B cell (primary cell): Measurements from ENCODE around the gene MYO18A. TPM values are rescaled to one million over a fixed set of nuclear protein-coding genes. Genes with fewer than 3 reads are reported as not detected.

ENCODE experiments used
- ATAC-seq: fragments of 200-7000 bp; cut with Tn5 transposase; one replicate; pipeline ENCODE4 v1.10.0; 2021; ENCODE audit warnings: low read depth, mild to moderate bottlenecking, moderate number of reproducible peaks, moderate library complexity
- CTCF ChIA-PET: fragments of 350-600 bp; sonication (Branson Sonifier 250); formaldehyde crosslinking; loops from one replicate; lab custom pipeline; 2021; ENCODE audit warnings: antibody characterized with exemption, inconsistent platforms; lab: Charles Lee
- POLR2A ChIA-PET: fragments of 350-600 bp; sonication (Branson Sonifier 250); formaldehyde crosslinking; loops from one replicate; lab custom pipeline; 2021; ENCODE audit warnings: antibody characterized with exemption; lab: Charles Lee
- DNase-seq: peaks from one replicate; pipeline ENCODE4 v3.0.0; 2013
- H2AFZ ChIP-seq: 2 replicates; pipeline ENCODE4 v1.6.1; 2012; ENCODE audit warnings: mild to moderate bottlenecking, low read depth, low read length; ENCODE audit not compliant: insufficient read depth, poor library complexity, severe bottlenecking
- H3K27ac ChIP-seq, 2 donors: 1 replicate in 1 of 2; 2 replicates in 1 of 2; pipeline ENCODE4 v1.5.1; 2012 to 2013; ENCODE audit warnings: low read length in 2 of 2, mild to moderate bottlenecking in 2 of 2, moderate library complexity in 1 of 2
- H3K27me3 ChIP-seq, 4 experiments: fragments of 200-600 bp in 1 of 4; sonication (generic) in 1 of 4; replicated peaks in 1 of 4; 1 replicate in 2 of 4; 2 replicates in 2 of 4; pipeline versions ENCODE4 v1.6.1 to v1.7.0; 2013 to 2016; ENCODE audit warnings: low read length in 3 of 4, mild to moderate bottlenecking in 2 of 4, mixed read lengths in 1 of 4, moderate library complexity in 1 of 4; ENCODE audit not compliant: insufficient read depth in 4 of 4, control insufficient read depth in 3 of 4; ENCODE audit errors: control extremely low read depth in 1 of 4
- H3K36me3 ChIP-seq, 2 experiments: replicated peaks in 1 of 2; 1 replicate in 1 of 2; 2 replicates in 1 of 2; pipeline versions ENCODE4 v1.6.1 to v1.7.1; 2013; ENCODE audit warnings: low read length in 1 of 2; ENCODE audit not compliant: insufficient read depth in 2 of 2, control insufficient read depth in 1 of 2; ENCODE audit errors: control extremely low read depth in 1 of 2, extremely low read depth in 1 of 2
- H3K4me1 ChIP-seq, 2 donors: fragments of 200-600 bp in 1 of 2; sonication (generic) in 1 of 2; 1 replicate in 1 of 2; 2 replicates in 1 of 2; pipeline versions ENCODE4 v1.5.1 to v1.6.1; 2013 to 2017; ENCODE audit warnings: low read length in 2 of 2; ENCODE audit not compliant: control insufficient read depth in 2 of 2, insufficient read depth in 2 of 2
- H3K4me2 ChIP-seq: replicated peaks from 2 replicates; pipeline ENCODE3; 2012; ENCODE audit warnings: mild to moderate bottlenecking, low read depth, low read length; ENCODE audit not compliant: poor library complexity, severe bottlenecking
- H3K4me3 ChIP-seq, 5 experiments: fragments of 200-600 bp in 1 of 5; sonication (generic) in 1 of 5; 1 replicate in 3 of 5; 2 replicates in 2 of 5; pipeline versions ENCODE4 v1.5.1 to v1.7.0; 2011 to 2016; ENCODE audit warnings: low read length in 4 of 5, mild to moderate bottlenecking in 4 of 5, low read depth in 2 of 5, control low read depth in 1 of 5, moderate library complexity in 1 of 5; ENCODE audit not compliant: insufficient read depth in 1 of 5; ENCODE audit errors: control extremely low read depth in 1 of 5, extremely low read depth in 1 of 5
- H3K79me2 ChIP-seq: fragments of 200-600 bp; sonication (generic); one replicate; pipeline ENCODE4 v1.6.0; 2016; ENCODE audit warnings: low read length; ENCODE audit not compliant: control insufficient read depth, insufficient read depth
- H3K9ac ChIP-seq: fragments of 200-600 bp; sonication (generic); 2 replicates; pipeline ENCODE4 v1.6.1; 2017; ENCODE audit warnings: mild to moderate bottlenecking, low read length, moderate library complexity
- H3K9me3 ChIP-seq, 3 donors: one replicate each; pipeline versions ENCODE4 v1.6.1 to v1.7.1; 2013; ENCODE audit warnings: low read length in 2 of 3; ENCODE audit not compliant: control insufficient read depth in 2 of 3, insufficient read depth in 1 of 3; ENCODE audit errors: control extremely low read depth in 1 of 3
- H4K20me1 ChIP-seq: 2 replicates; pipeline ENCODE4 v1.6.0; 2012; ENCODE audit warnings: mild to moderate bottlenecking, low read length; ENCODE audit not compliant: insufficient read depth, control insufficient read depth, poor library complexity, severe bottlenecking
- H3K27ac Mint-ChIP-seq: one replicate; pipeline ENCODE4 v1.8.0; 2021; ENCODE audit warnings: mixed read lengths
- H3K27me3 Mint-ChIP-seq: one replicate; pipeline ENCODE4 v1.8.0; 2021; ENCODE audit warnings: mixed read lengths
- H3K4me1 Mint-ChIP-seq: one replicate; pipeline ENCODE4 v1.8.0; 2021; ENCODE audit warnings: mixed read lengths
- H3K4me3 Mint-ChIP-seq: one replicate; pipeline ENCODE4 v1.8.0; 2021; ENCODE audit warnings: mixed read lengths
- H3K9me3 Mint-ChIP-seq: one replicate; pipeline ENCODE4 v1.8.0; 2022; ENCODE audit warnings: mixed read lengths; ENCODE audit not compliant: insufficient read depth
- EZH2 ChIP-seq: IDR thresholded peaks from 2 replicates; pipeline ENCODE4 v1.6.1; 2012; ENCODE audit warnings: borderline replicate concordance, low read depth, mild to moderate bottlenecking, moderate library complexity, low read length; ENCODE audit not compliant: insufficient read depth, poor library complexity, severe bottlenecking
- WGBS: methylation state at CpG from one replicate; pipeline ENCODE4 v1.1.5; 2013; ENCODE audit warnings: missing lambda C conversion rate; ENCODE audit not compliant: insufficient coverage; 5-methylcytosine and 5-hydroxymethylcytosine counted together
- intact Hi-C: fragments of 100-400 bp; cut with micrococcal nuclease; formaldehyde crosslinking; loops from one replicate; pipeline ENCODE4 v1.10.0; 2022
- polyA plus RNA-seq: library from polyadenylated mRNA; depleted of rRNA; stranded (reverse); fragments of >200 nt; gene quantifications from 2 replicates; pipeline ENCODE4 v1.2.3, GENCODE V29; 2012
- total RNA-seq, 2 donors: library from RNA; stranded (reverse); fragments of 120-200 nt in 1 of 2; gene quantifications; 1 replicate in 1 of 2; 2 replicates in 1 of 2; pipeline versions ENCODE4 v1.2.3 to v1.2.4, GENCODE V29; 2013 to 2022
- TF ChIP-seq, protein P1 (sequence below): fragments of 200-600 bp; IDR thresholded peaks from one replicate; pipeline ENCODE4 v1.8.0; 2022; ENCODE audit warnings: antibody characterized with exemption, mild to moderate bottlenecking

MYO18A gene
- total and polyA plus RNA-seq, 2 donors (not counting 1 experiment from before 2014, with no cell fraction given): 72.2 to 155 TPM

GRCh38 chr17:29148790-29149430 lies 31.3 kb downstream of the MYO18A start:
- Mint-ChIP-seq H3K27ac (peak overlapping the region; percentile 93), H3K9me3 (no peaks in the 10 kb centered on the region), H3K27me3 (no peaks in the 10 kb centered on the region), H3K4me3 (peak overlapping the region; percentile 88), H3K4me1 (peaks cover 46% of the 10 kb centered on the region)
- peak overlapping the region; percentile 62 for H3K9ac ChIP-seq
- H3K4me1 ChIP-seq: peaks cover 34 to 39% of the 10 kb centered on the region in 2 donors
- no peaks in the 10 kb centered on the region for H3K27me3 ChIP-seq
- intact Hi-C loops: loop anchor here (1.0 to 10.0 kb wide), 8 partner anchors 9 to 434 kb away; partner anchors contain the start of genes ABHD15, MYO18A, PROCA1 and RAB34
- H2AFZ ChIP-seq: peak overlapping the region; percentile 91
- POLR2A ChIA-PET: interaction anchor here (0.6 to 1.7 kb wide), 10 partner anchors 9 to 241 kb away, joined by 3 to 11 read pairs (median 3); partner anchors contain the start of genes MYO18A, NUFIP2 and TAOK1
- DNase-seq (peak; percentile 96), ATAC-seq (peak; percentile 96)
- no peaks in the 10 kb centered on the region for H3K36me3 ChIP-seq
- no peak for TF ChIP-seq EZH2
- TF ChIP-seq, protein P1, sequence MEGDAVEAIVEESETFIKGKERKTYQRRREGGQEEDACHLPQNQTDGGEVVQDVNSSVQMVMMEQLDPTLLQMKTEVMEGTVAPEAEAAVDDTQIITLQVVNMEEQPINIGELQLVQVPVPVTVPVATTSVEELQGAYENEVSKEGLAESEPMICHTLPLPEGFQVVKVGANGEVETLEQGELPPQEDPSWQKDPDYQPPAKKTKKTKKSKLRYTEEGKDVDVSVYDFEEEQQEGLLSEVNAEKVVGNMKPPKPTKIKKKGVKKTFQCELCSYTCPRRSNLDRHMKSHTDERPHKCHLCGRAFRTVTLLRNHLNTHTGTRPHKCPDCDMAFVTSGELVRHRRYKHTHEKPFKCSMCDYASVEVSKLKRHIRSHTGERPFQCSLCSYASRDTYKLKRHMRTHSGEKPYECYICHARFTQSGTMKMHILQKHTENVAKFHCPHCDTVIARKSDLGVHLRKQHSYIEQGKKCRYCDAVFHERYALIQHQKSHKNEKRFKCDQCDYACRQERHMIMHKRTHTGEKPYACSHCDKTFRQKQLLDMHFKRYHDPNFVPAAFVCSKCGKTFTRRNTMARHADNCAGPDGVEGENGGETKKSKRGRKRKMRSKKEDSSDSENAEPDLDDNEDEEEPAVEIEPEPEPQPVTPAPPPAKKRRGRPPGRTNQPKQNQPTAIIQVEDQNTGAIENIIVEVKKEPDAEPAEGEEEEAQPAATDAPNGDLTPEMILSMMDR: peak; percentile 96
- H4K20me1 ChIP-seq: no peaks in the 10 kb centered on the region
- H3K4me2 ChIP-seq: peak overlapping the region; percentile 85
- H3K27ac ChIP-seq: peak overlapping the region; percentile 85 to 88
- H3K79me2 ChIP-seq: peaks cover 10% of the 10 kb centered on the region
- no peaks in the 10 kb centered on the region for H3K9me3 ChIP-seq
- WGBS: 6% methylated on average over 29 of the region's 34 CpGs
- H3K4me3 ChIP-seq: peak overlapping the region; percentile 23 to 65 (median 49)
- CTCF ChIA-PET: interaction anchor here (0.5 to 10.9 kb wide), 33 partner anchors 10 to 423 kb away, joined by 3 to 304 read pairs (median 5); partner anchors contain the start of genes MYO18A, NUFIP2 and TLCD1
